ENCODE results near the gene FAM200C. TPM values are rescaled to one million over a fixed set of nuclear protein-coding genes. Genes with fewer than 3 reads are reported as not detected.

Gene FAM200C
- total RNA-seq (2013; cell fraction: nucleolus; rRNA removed), result 10.5 and 11.7 TPM in 2 replicates
- 2.0 and 2.5 TPM in 2 replicates for total RNA-seq (2014; rRNA removed)
- total RNA-seq (2014; rRNA removed; fragmentation: Illumina TruSeq; extraction: Trizol), result 2.5 and 2.6 TPM in 2 replicates
- total RNA-seq (2021), result 2.0 and 2.4 TPM in 2 replicates
- polyA plus RNA-seq (2011; ENCODE audit: low read depth), result 0.21 TPM
- 2.9 and 4.7 TPM in 2 replicates for polyA plus RNA-seq (2011; rRNA removed)
- 0.92 and 1.2 TPM in 2 replicates for polyA plus RNA-seq (2011; cell fraction: cytosol; rRNA removed)
- 1.7 and 2.3 TPM in 2 replicates for polyA plus RNA-seq (2011; cell fraction: nucleus; rRNA removed)
- polyA plus RNA-seq (2012), result 0.58 and 1.5 TPM in 2 replicates
- 1.3 and 2.0 TPM in 2 replicates for polyA plus RNA-seq (2014; fragmentation: Illumina TruSeq; extraction: Trizol)
- 1 to 10 TPM; 1.0 to 1.2 TPM for polyA plus RNA-seq (2014; fragmentation: Nextera tagmentation; extraction: Ambion mirVana)
- 1.6 and 1.8 TPM in 2 replicates for polyA plus RNA-seq (2014; rRNA removed)
- 1 to 10 TPM; 4.7 to 5.4 TPM for polyA plus RNA-seq (2016; fragmentation: Nextera tagmentation; extraction: Ambion mirVana)
- polyA minus RNA-seq (2011; rRNA and poly(A)+ RNA removed), result 1.9 and 2.9 TPM in 2 replicates
- polyA minus RNA-seq (2011; cell fraction: cytosol; rRNA and poly(A)+ RNA removed), result 0.40 and 0.42 TPM in 2 replicates
- polyA minus RNA-seq (2011; cell fraction: nucleus; rRNA and poly(A)+ RNA removed), result 1.9 and 3.1 TPM in 2 replicates
- Bru-seq, nascent RNA, result percentile 66 among the genes with signal in this experiment
- percentile 50 among the genes with signal in this experiment for BruChase-seq, experiment 1, labeled RNA remaining after a 6-hour chase
- percentile 52 among the genes with signal in this experiment for BruChase-seq, experiment 2, labeled RNA remaining after a 2-hour chase
- long read RNA-seq, experiment 1, result 0 reads
- long read RNA-seq, experiment 2, transcript ZBED8-201 (2 exons, 2,851 nt), result major isoform, 23 of 23 reads
- long read RNA-seq, experiment 2, partial matches to known transcripts, result 0 of 23 reads
- long read RNA-seq, experiment 2, other reads (novel, unspliced or antisense), result 0 of 23 reads

DNA sequence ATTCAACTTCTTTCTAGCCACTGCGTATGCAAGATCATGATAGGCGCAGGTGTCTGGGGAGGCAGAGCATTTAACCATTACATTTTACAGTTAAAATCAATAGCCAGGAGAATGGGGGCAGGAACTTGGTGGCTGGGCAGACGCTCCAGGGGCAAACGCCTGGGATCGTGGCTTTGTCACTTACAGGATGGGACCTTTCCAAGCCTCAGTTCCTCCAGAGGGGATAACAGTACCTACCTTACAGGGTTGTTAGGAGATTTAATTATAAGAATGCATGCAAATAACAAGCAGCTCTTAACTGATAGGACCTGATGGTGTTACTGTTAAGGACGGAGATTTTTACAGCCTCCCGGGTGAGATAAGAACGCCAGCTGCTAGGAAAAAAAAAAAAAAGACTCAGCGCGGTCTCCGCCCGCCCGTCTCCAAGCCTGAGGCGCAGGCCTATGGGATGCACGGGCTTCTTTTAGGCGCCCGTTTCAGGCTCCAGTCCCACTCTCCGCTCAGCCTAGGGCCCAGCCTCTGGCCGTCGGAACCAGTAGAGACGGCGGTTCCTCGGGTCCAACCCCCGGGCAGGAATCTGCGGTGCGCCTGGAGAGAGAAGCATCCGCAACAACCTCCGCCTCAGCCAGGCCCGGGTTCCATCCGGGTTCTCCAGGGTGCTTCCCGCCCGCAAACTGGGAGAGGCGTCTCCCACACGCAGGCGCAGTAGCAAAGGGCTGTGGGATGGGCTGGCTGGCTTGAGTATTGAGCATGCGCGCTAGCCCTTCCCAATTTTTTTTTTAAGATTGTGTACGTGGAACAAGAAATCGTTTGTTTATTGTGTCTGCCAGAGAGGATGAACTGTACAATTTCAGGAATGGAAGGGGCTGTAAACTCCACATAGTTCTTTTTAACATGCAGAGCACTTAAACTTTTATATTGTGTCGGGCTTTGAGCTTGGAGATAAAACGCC lies at the start of gene FAM200C:
Gene FAM200C (minus strand): TSS at position 653 of the 952 bp plus-strand sequence. CDS start 4,564 bp downstream, outside the sequence.
- peak within 1 kb of the TSS; percentile 84 for H3K27ac ChIP-seq (ENCODE audit: control insufficient read depth, insufficient read depth)
- 1% methylated on average over 41 of the region's 41 CpGs for WGBS (ENCODE audit: insufficient coverage, insufficient replicate concordance, low lambda C conversion rate, missing lambda C conversion rate)
- ChIA-PET SMC1A (ENCODE audit: uncharacterized antibody, unreplicated experiment) (interaction anchor here (0.6 to 2.5 kb wide), 4 partner anchors 9 to 38 kb away, joined by 3 to 11 read pairs (median 8); partner anchors contain the start of gene SLU7), RAD21 (ENCODE audit: unreplicated experiment) (interaction anchor here (0.6 to 3.5 kb wide), 5 partner anchors 11 to 102 kb away, joined by 3 to 19 read pairs (median 3); partner anchors contain the start of genes PTTG1 and SLU7), POLR2A (interaction anchor here (0.6 to 2.7 kb wide), 4 partner anchors 11 to 32 kb away, joined by 3 to 21 read pairs (median 6); partner anchors contain the start of genes PTTG1 and SLU7), CTCF (interaction anchor here (0.9 to 3.2 kb wide), 10 partner anchors 9 to 388 kb away, joined by 3 to 13 read pairs (median 4); partner anchors contain the start of gene SLU7)
- peaks cover 11% of the 10 kb centered on the region for H3K79me2 ChIP-seq (ENCODE audit: control insufficient read depth, insufficient read depth, low read length)
- DNase-seq (ENCODE audit: low read depth, low spot score), result peak; percentile 59
- ATAC-seq, result peak; percentile 92
- no peaks in the 10 kb centered on the region; the same call in 1 of the 2 replicates for H3K4me1 ChIP-seq (ENCODE audit: control insufficient read depth, insufficient read depth, low read length)
- H3K9me3 ChIP-seq (replicated peaks; ENCODE audit: control insufficient read depth, insufficient read depth, low read length), result no peaks in the 10 kb centered on the region
- peaks cover 4 to 7% of the 10 kb centered on the region in 2 experiments for H3K36me3 ChIP-seq (ENCODE audit: control insufficient read depth in 2 of 2, insufficient read depth in 2 of 2, low read length in 1 of 2)
- peak within 1 kb of the TSS; percentile 75 for H3K4me3 ChIP-seq
- in situ Hi-C loops (cut with MboI) (no loop called here), intact Hi-C loops (cut with micrococcal nuclease; ENCODE audit: unreplicated experiment) (no loop called here)
- no peaks in the 10 kb centered on the region for H3K27me3 ChIP-seq (replicated peaks in 1 of 2; ENCODE audit: control insufficient read depth in 2 of 2, insufficient read depth in 2 of 2, low read length in 1 of 2)
- H3K4me2 ChIP-seq (ENCODE audit: control insufficient read depth, insufficient read depth), result peak within 1 kb of the TSS; percentile 97
- BruUV-seq (replicated peaks), result TSS peak; percentile 74
- no peaks in the 10 kb centered on the region for H4K20me1 ChIP-seq (ENCODE audit: control insufficient read depth, insufficient read depth)
- H3K9ac ChIP-seq (ENCODE audit: control insufficient read depth, insufficient read depth, low read length), result peak within 1 kb of the TSS; percentile 89
- FAIRE-seq, result peak; percentile 92
- H2AFZ ChIP-seq (ENCODE audit: control insufficient read depth, low read depth, low read length), result peak within 1 kb of the TSS; percentile 96
- TF ChIP-seq POLR2A (IDR thresholded peaks at IDR 0.05; ENCODE audit: low read depth, low read length) (peak; percentile 89), POLR2AphosphoS5 (IDR thresholded peaks at IDR 0.05; ENCODE audit: low read length) (peak; percentile 79), SIN3A (IDR thresholded peaks at IDR 0.05; ENCODE audit: low read depth, low read length) (no peak), KDM1A (IDR thresholded peaks at IDR 0.05; ENCODE audit: borderline replicate concordance) (no peak), ZNF24 (IDR thresholded peaks at IDR 0.05) (no peak), IRF4 (IDR thresholded peaks at IDR 0.05; ENCODE audit: low read depth, low read length) (0 out of 2 replicates have a peak, but pooled peaks have one; percentile 22), RELA (IDR thresholded peaks at IDR 0.05; ENCODE audit: borderline replicate concordance, partially characterized antibody) (peak; percentile 28), TCF12 (IDR thresholded peaks at IDR 0.05; ENCODE audit: low read depth, low read length) (peak; percentile 23; the same call in 1 of the 2 replicates), EED (IDR thresholded peaks at IDR 0.05; ENCODE audit: low read depth) (peak; percentile 72), IKZF1 (conservative IDR thresholded peaks at IDR 0.05) (peak; percentile 96), HCFC1 (IDR thresholded peaks at IDR 0.05; ENCODE audit: low read length) (peak; percentile 30; the same call in 1 of the 2 replicates), RUNX3 (IDR thresholded peaks at IDR 0.05; ENCODE audit: low read length) (peak; percentile 64; the same call in 1 of the 2 replicates), SRF (IDR thresholded peaks at IDR 0.05; ENCODE audit: low read depth in 2 of 2, low read length in 2 of 2) (no peak), TAF1 (IDR thresholded peaks at IDR 0.05; ENCODE audit: borderline replicate concordance, low read depth, low read length) (peak; percentile 59; the same call in 1 of the 2 replicates), CHD4 (IDR thresholded peaks at IDR 0.05) (no peak), NR2C2 (IDR thresholded peaks at IDR 0.05; ENCODE audit: borderline replicate concordance, control insufficient read depth, insufficient read length, low read depth) (no peak), PML (IDR thresholded peaks at IDR 0.05; ENCODE audit: low read length) (peak; percentile 85; the same call in 1 of the 2 replicates)
- TF ChIP-seq, protein P1, sequence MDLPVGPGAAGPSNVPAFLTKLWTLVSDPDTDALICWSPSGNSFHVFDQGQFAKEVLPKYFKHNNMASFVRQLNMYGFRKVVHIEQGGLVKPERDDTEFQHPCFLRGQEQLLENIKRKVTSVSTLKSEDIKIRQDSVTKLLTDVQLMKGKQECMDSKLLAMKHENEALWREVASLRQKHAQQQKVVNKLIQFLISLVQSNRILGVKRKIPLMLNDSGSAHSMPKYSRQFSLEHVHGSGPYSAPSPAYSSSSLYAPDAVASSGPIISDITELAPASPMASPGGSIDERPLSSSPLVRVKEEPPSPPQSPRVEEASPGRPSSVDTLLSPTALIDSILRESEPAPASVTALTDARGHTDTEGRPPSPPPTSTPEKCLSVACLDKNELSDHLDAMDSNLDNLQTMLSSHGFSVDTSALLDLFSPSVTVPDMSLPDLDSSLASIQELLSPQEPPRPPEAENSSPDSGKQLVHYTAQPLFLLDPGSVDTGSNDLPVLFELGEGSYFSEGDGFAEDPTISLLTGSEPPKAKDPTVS (IDR thresholded peaks at IDR 0.05; ENCODE audit: low read depth, low read length), result no peak
